SU-DHL-6 (cell line): ENCODE results near the gene C6orf163.

Source experiments
- EZH2phosphoT487 ChIP-seq: fragments of 200-600 bp; sonication (generic), shearing (Covaris generic); conservative IDR thresholded peaks from 2 replicates; pipeline ENCODE4 v1.6.1; 2018; ENCODE audit warnings: mild to moderate bottlenecking, antibody characterized with exemption, low read length, moderate library complexity, mixed read lengths
- TF ChIP-seq, protein P1 (sequence below): fragments of 200-600 bp; sonication (generic); IDR thresholded peaks from one replicate; pipeline ENCODE4 v1.5.1; 2017; ENCODE audit warnings: antibody characterized with exemption, mild to moderate bottlenecking, low read length, moderate library complexity; ENCODE audit not compliant: insufficient read depth, poor library complexity, severe bottlenecking

DNA sequence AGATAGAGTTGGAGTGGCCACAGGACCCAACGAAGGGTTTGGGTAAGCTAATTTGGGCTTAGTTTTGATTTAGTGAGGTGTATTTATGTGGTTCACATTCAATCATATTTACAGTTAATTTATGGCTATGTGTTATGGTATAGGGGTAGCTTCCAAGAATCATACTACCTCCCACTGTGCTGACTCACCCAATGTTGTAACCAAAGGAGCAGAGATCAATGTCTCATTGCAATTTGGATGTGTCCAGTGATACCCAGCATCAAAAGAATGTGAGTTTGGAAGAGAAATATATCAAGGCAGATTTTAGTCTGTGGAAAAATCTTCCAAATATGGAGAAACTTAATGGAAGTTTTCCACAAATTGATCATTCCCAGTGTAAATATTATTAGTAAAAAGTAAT is 47.5 kb upstream of the C6orf163 start:
- TF ChIP-seq, protein P1, sequence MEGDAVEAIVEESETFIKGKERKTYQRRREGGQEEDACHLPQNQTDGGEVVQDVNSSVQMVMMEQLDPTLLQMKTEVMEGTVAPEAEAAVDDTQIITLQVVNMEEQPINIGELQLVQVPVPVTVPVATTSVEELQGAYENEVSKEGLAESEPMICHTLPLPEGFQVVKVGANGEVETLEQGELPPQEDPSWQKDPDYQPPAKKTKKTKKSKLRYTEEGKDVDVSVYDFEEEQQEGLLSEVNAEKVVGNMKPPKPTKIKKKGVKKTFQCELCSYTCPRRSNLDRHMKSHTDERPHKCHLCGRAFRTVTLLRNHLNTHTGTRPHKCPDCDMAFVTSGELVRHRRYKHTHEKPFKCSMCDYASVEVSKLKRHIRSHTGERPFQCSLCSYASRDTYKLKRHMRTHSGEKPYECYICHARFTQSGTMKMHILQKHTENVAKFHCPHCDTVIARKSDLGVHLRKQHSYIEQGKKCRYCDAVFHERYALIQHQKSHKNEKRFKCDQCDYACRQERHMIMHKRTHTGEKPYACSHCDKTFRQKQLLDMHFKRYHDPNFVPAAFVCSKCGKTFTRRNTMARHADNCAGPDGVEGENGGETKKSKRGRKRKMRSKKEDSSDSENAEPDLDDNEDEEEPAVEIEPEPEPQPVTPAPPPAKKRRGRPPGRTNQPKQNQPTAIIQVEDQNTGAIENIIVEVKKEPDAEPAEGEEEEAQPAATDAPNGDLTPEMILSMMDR = no peak
- no peak for TF ChIP-seq EZH2phosphoT487
